ENCODE measurements around the gene TNN.

Gene TNN

GRCh38 chr1:175071276-175071943 lies 3.8 kb downstream of the TNN start:
- TF ChIP-seq ZFX (IDR thresholded peaks at IDR 0.05) (no peak), CTCF (conservative IDR thresholded peaks at IDR 0.05) (no peak)
- no peak overlapping the region for H3K27ac ChIP-seq

- no peak for TF ChIP-seq ZFX (IDR thresholded peaks at IDR 0.05)
- no peak for TF ChIP-seq CTCF (conservative IDR thresholded peaks at IDR 0.05)
- no peak overlapping the region for H3K27ac ChIP-seq
Observed at GRCh38 chr1:175072099-175072951, 4.7 kb downstream of the TNN start.

- H3K27ac ChIP-seq = no peak overlapping the region
- TF ChIP-seq ZFX (IDR thresholded peaks at IDR 0.05) = no peak
- no peak for TF ChIP-seq CTCF (conservative IDR thresholded peaks at IDR 0.05)
Observed at GRCh38 chr1:175073061-175073460, 5.4 kb downstream of the TNN start.

GRCh38 chr1:175073633-175074032 lies 6.0 kb downstream of the TNN start:
- H3K27ac ChIP-seq = no peak overlapping the region
- TF ChIP-seq CTCF (conservative IDR thresholded peaks at IDR 0.05) (no peak), ZFX (IDR thresholded peaks at IDR 0.05) (no peak)

GRCh38 chr1:175075572-175076568 lies 8.2 kb downstream of the TNN start:
- H3K27ac ChIP-seq = no peak overlapping the region
- TF ChIP-seq ZFX (IDR thresholded peaks at IDR 0.05) (no peak), CTCF (conservative IDR thresholded peaks at IDR 0.05) (no peak)

- TF ChIP-seq CTCF (conservative IDR thresholded peaks at IDR 0.05) = no peak
- no peak for TF ChIP-seq ZFX (IDR thresholded peaks at IDR 0.05)
- H3K27ac ChIP-seq = no peak overlapping the region
Observed at GRCh38 chr1:175077356-175078030, 9.9 kb downstream of the TNN start.
